Transverse colon (tissue), 4 donors: Measurements from ENCODE around the gene SLA2. TPM values are rescaled to one million over a fixed set of nuclear protein-coding genes. Genes with fewer than 3 reads are reported as not detected.
A peak's percentile ranks its signal among the peaks of the same experiment; 100 is the strongest.
"Not testable (repeated sequence)": the region's sequence is repeated elsewhere in the genome, so short reads cannot be mapped to it uniquely, and the experiment has no call there.

Experiments
- DNase-seq: peaks from one replicate; pipeline ENCODE4 v3.0.0-alpha.2; 2019
- H3K27ac ChIP-seq, 4 donors: fragments of 200-600 bp; sonication (generic); 2 replicates each; pipeline ENCODE4 v1.5.1; 2016 to 2018; ENCODE audit warnings: inconsistent platforms in 4 of 4
- H3K27me3 ChIP-seq: fragments of 200-600 bp; sonication (generic); 2 replicates; pipeline ENCODE4 v1.5.1; 2017; ENCODE audit warnings: inconsistent platforms
- H3K36me3 ChIP-seq, 4 donors: fragments of 200-600 bp; sonication (generic); 2 replicates each; pipeline ENCODE4 v1.5.1; 2017 to 2019; ENCODE audit warnings: inconsistent platforms in 4 of 4
- H3K4me1 ChIP-seq, 4 donors: fragments of 200-600 bp; sonication (generic); 2 replicates each; pipeline ENCODE4 v1.5.1; 2017 to 2020; ENCODE audit warnings: inconsistent platforms in 4 of 4
- H3K4me3 ChIP-seq, 4 donors: fragments of 200-600 bp; sonication (generic); 1 replicate in 1 of 4; 2 replicates in 3 of 4; pipeline versions ENCODE4 v1.5.1 to v1.6.1; 2017 to 2019; ENCODE audit warnings: inconsistent platforms in 4 of 4
- H3K9me3 ChIP-seq, 2 donors: fragments of 200-600 bp; sonication (generic); 2 replicates each; pipeline ENCODE4 v1.5.1; 2017 to 2019; ENCODE audit warnings: inconsistent platforms in 2 of 2
- CTCF ChIP-seq, 5 experiments: fragments of 200-600 bp in 3 of 5; fragments of 450-650 bp in 2 of 5; sonication (generic) in 3 of 5; IDR thresholded peaks; 1 replicate in 2 of 5; 2 replicates in 3 of 5; pipeline ENCODE4 v1.5.1; 2016 to 2017; ENCODE audit warnings: antibody characterized with exemption in 5 of 5, inconsistent platforms in 3 of 5, mild to moderate bottlenecking in 2 of 5, moderate library complexity in 1 of 5
- EP300 ChIP-seq: sonication (generic); formaldehyde crosslinking; IDR thresholded peaks from one replicate; pipeline ENCODE4 v1.6.1; 2017; ENCODE audit warnings: antibody characterized with exemption, low read depth
- POLR2A ChIP-seq: fragments of 450-650 bp; IDR thresholded peaks from one replicate; pipeline ENCODE4 v1.6.1; 2016; ENCODE audit warnings: antibody characterized with exemption, mild to moderate bottlenecking, moderate library complexity
- POLR2AphosphoS5 ChIP-seq, 3 donors: sonication (generic); formaldehyde crosslinking; IDR thresholded peaks; one replicate each; pipeline ENCODE4 v1.6.1; 2016; ENCODE audit warnings: antibody characterized with exemption in 3 of 3
- WGBS, 2 donors: methylation state at CpG; one replicate each; pipeline ENCODE4 v1.1.5; 2018; ENCODE audit warnings: low coverage in 1 of 2; 5-methylcytosine and 5-hydroxymethylcytosine counted together
- in situ Hi-C, 4 donors: fragments of 200-750 bp; cut with MboI; loops; one replicate each; pipeline versions ENCODE4 v1.15.0 to v1.15.1; 2017; ENCODE audit warnings: low sequenced_read_pairs in 3 of 4, low pct_ligation_motif_present in 1 of 4, low pct_unique_long_range_greater_than_20kb in 1 of 4
- intact Hi-C: fragments of 100-400 bp; cut with DNase I; formaldehyde crosslinking; loops from one replicate; pipeline ENCODE4 v1.15.1; 2023; ENCODE audit warnings: low total_unique reads
- total RNA-seq, 4 donors: library from RNA; depleted of rRNA; stranded (reverse); fragments of >200 nt; gene quantifications; one replicate each; pipeline ENCODE4 v1.1.0, GENCODE V29; 2016

The SLA2 gene
- total RNA-seq, result 1 to 10 TPM in 1 of 4 donors, under 1 TPM in 1, not detected in 2; 0.48 to 2.6 TPM

- intact Hi-C loops (no loop called here), in situ Hi-C loops (no loop called here)
- Histone ChIP-seq H3K9me3 (no peaks in the 10 kb centered on the region), H3K4me1 (peaks cover 0 to 2% (median 0%) of the 10 kb centered on the region in 4 donors), H3K27me3 (no peaks in the 10 kb centered on the region), H3K4me3 (peak within 1 kb of the TSS in 1 of 4 donors; percentile 17), H3K27ac (peak within 1 kb of the TSS; percentile 21 to 55 (median 38)), H3K36me3 (no peaks in the 10 kb centered on the region)
- peak; percentile 57 for DNase-seq
- peak in 2 of 3 donors; percentile 25 to 31 for TF ChIP-seq POLR2AphosphoS5 (IDR thresholded peaks at IDR 0.05)
- TF ChIP-seq CTCF (IDR thresholded peaks at IDR 0.05), result no peak
- 47% methylated on average over 9 of the region's 9 CpGs; no CpG with 5 or more reads in 1 of the 2 donors for WGBS, 2 donors
Measured at GRCh38 chr20:36645998-36646397, at the start of gene SLA2. Gene SLA2, minus strand, starts transcription at chr20:36646196. Its CDS starts 4,861 bp downstream, at chr20:36641335.

- in situ Hi-C loops, H3K9me3 ChIP-seq, DNase-seq, H3K27me3 ChIP-seq, intact Hi-C loops, H3K4me3 ChIP-seq, H3K27ac ChIP-seq, H3K4me1 ChIP-seq, H3K36me3 ChIP-seq: not testable (repeated sequence)
- 91 to 93% methylated on average over 6 to 8 of the region's 8 CpGs for WGBS, 2 donors
Measured at GRCh38 chr20:36695467-36695866, 49.5 kb upstream of the SLA2 start.

- Histone ChIP-seq H3K27me3 (no peaks in the 10 kb centered on the region), H3K4me3 (no peak overlapping the region), H3K36me3 (no peaks in the 10 kb centered on the region), H3K9me3 (no peaks in the 10 kb centered on the region), H3K4me1 (no peaks in the 10 kb centered on the region), H3K27ac (no peak overlapping the region)
- no peak for DNase-seq
- WGBS, 2 donors, result 65 to 80% methylated on average over 4 to 7 of the region's 7 CpGs
- in situ Hi-C loops (no loop called here), intact Hi-C loops (no loop called here)
- TF ChIP-seq POLR2AphosphoS5 (IDR thresholded peaks at IDR 0.05), result no peak
- no peak for TF ChIP-seq EP300
- no peak for TF ChIP-seq CTCF (IDR thresholded peaks at IDR 0.05)
- TF ChIP-seq POLR2A, result no peak
Measured at GRCh38 chr20:36688630-36689029, 42.6 kb upstream of the SLA2 start.

- TF ChIP-seq POLR2A, result no peak
- TF ChIP-seq EP300, result no peak
- no peak for TF ChIP-seq POLR2AphosphoS5 (IDR thresholded peaks at IDR 0.05)
- no peak for TF ChIP-seq CTCF (IDR thresholded peaks at IDR 0.05)
- Histone ChIP-seq H3K27me3 (no peaks in the 10 kb centered on the region), H3K27ac (no peak overlapping the region), H3K4me3 (no peak overlapping the region), H3K4me1 (no peaks in the 10 kb centered on the region), H3K36me3 (no peaks in the 10 kb centered on the region), H3K9me3 (no peaks in the 10 kb centered on the region)
- intact Hi-C loops (no loop called here), in situ Hi-C loops (no loop called here)
- DNase-seq, result no peak
- 86 to 100% methylated on average over 1 to 3 of the region's 3 CpGs for WGBS, 2 donors
Measured at GRCh38 chr20:36687850-36688249, 41.9 kb upstream of the SLA2 start.

GRCh38 chr20:36686944-36687343 lies 40.9 kb upstream of the SLA2 start:
- intact Hi-C loops (no loop called here), in situ Hi-C loops (no loop called here)
- Histone ChIP-seq H3K4me1 (no peaks in the 10 kb centered on the region), H3K27me3 (no peaks in the 10 kb centered on the region), H3K4me3 (no peak overlapping the region), H3K9me3 (no peaks in the 10 kb centered on the region), H3K36me3 (peaks cover 0 to 6% (median 0%) of the 10 kb centered on the region in 4 donors), H3K27ac (no peak overlapping the region)
- 87% methylated on average over 4 of the region's 4 CpGs; no CpG with 5 or more reads in 1 of the 2 donors for WGBS, 2 donors
- no peak for DNase-seq
- TF ChIP-seq POLR2AphosphoS5 (IDR thresholded peaks at IDR 0.05), result no peak
- no peak for TF ChIP-seq CTCF (IDR thresholded peaks at IDR 0.05)
- TF ChIP-seq EP300, result no peak
- TF ChIP-seq POLR2A, result no peak
